ENCODE results near the gene DUSP22.
"Not testable (repeated sequence)": the region's sequence is repeated elsewhere in the genome, so short reads cannot be mapped to it uniquely, and the experiment has no call there.

The DUSP22 gene

DNA sequence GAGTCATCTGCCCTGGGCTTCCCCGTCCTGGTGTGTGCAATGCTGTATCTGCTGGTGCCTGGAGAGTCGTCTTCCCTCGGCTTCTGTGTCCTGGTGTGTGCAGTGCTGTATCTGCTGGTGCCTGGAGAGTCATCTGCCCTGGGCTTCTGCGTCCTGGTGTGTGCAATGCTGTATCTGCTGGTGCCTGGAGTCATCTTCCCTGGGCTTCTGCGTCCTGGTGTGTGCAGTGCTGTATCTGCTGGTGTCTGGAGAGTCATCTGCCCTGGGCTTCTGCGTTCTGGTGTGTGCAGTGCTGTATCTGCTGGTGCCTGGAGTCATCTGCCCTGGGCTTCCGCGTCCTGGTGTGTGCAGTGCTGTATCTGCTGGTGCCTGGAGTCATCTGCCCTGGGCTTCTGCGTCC, 33.8 kb downstream of the DUSP22 start:
- H3K4me1 Mint-ChIP-seq; H3K27me3 Mint-ChIP-seq; DNase-seq; ATAC-seq; H3K9me3 Mint-ChIP-seq; H3K36me3 Mint-ChIP-seq (ENCODE audit: low read depth); H3K4me3 Mint-ChIP-seq; H3K27ac Mint-ChIP-seq: not testable (repeated sequence)

DNA sequence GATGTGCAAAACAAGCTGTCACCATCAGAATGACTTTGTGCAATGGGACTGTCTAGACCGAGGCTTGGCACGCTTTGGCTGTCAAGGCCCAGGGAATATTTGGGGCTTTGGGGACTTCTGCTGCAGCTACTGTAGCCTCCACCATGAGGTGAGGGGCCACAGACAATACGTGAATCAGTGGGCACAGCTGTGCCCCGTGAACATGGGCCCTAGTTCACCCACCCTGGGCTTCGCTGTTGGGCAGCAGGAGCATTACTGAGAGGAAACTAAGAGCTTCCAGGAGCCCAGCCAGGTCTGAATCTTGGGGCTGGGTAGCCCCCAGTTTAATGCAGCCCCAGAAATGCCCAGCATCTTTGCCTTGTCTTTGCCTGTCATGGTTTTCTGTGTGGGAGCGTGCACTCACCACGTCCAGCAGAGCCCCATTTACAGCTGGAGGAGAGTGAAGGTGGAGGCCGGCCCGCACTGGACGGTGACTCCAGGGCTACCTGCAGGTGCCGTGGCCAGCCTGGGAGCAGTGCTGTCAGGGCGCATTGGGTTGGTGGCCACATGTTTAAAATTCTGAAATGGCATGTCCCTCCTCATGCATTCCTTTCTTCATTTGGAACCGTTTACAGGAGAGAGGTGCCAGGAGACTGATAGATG, 34.7 kb downstream of the DUSP22 start:
- DNase-seq (no peak), ATAC-seq (no peak)
- no peaks in the 10 kb centered on the region for H3K9me3 Mint-ChIP-seq
- H3K27ac Mint-ChIP-seq: no peak overlapping the region
- no peaks in the 10 kb centered on the region for H3K27me3 Mint-ChIP-seq
- H3K4me1 Mint-ChIP-seq: no peaks in the 10 kb centered on the region
- H3K4me3 Mint-ChIP-seq: no peak overlapping the region
- H3K36me3 Mint-ChIP-seq (ENCODE audit: low read depth): no peaks in the 10 kb centered on the region

DNA sequence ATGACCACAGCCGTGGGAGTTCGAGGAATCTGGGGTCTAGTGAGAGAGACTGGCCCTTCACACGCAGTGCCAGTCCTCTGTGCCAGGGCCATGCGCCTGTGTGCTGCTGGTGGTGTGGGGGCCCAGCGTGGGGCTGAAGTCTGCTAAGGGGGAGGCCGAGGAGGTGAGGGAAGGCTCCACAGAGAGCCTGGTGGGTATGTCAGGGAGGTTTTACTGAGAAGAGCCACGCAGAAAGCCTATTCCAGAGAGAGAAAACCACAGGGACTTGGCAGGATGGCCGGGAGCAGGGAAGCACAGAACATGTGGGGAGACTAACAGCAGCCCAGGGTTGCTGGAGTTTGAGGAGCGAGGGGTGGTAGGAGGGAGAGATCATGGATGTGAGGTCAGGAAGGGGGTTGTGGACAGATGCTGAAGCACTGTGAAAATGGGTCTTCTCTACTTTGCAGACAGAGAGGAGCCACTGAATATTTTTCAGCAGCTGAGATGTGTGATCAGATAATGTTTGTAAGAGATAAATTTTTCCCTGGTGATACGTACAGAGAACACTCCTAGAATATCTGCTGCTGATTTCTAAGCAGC, 35.3 kb downstream of the DUSP22 start:
- ATAC-seq (no peak), DNase-seq (no peak)
- Mint-ChIP-seq H3K4me3 (no peak overlapping the region), H3K9me3 (no peaks in the 10 kb centered on the region), H3K36me3 (ENCODE audit: low read depth) (no peaks in the 10 kb centered on the region), H3K27ac (no peak overlapping the region), H3K27me3 (no peaks in the 10 kb centered on the region), H3K4me1 (no peaks in the 10 kb centered on the region)

DNA sequence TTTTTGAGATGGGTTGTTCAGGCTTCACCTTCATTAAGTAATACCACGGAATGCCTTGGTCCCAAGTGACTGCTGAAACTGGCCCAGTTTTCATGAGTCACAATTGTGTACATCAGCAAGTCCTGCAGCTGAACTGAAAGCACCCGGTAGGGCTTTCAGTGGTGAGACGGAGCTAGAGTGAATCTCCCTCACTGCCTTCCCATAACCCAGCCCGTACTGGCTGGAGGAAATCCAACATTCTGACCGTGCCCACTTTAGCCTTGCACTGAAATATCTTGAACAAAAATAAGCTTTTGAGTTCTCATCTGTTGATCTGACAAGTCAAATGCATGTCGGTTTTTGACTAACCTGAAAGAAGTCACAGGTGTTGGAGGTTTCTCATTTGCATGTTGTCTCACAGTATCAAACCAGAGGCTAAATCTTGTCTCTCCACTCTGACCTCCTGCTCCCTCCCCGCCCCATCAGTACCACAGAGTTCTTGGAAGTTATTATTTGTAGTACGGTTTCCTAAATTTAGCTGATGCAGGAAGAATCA, 35.9 kb downstream of the DUSP22 start:
- Mint-ChIP-seq H3K36me3 (ENCODE audit: low read depth) (no peaks in the 10 kb centered on the region), H3K4me3 (no peak overlapping the region), H3K4me1 (no peaks in the 10 kb centered on the region), H3K9me3 (no peaks in the 10 kb centered on the region), H3K27ac (no peak overlapping the region), H3K27me3 (no peaks in the 10 kb centered on the region)
- peak; percentile 69 for ATAC-seq
- DNase-seq: no peak

DNA sequence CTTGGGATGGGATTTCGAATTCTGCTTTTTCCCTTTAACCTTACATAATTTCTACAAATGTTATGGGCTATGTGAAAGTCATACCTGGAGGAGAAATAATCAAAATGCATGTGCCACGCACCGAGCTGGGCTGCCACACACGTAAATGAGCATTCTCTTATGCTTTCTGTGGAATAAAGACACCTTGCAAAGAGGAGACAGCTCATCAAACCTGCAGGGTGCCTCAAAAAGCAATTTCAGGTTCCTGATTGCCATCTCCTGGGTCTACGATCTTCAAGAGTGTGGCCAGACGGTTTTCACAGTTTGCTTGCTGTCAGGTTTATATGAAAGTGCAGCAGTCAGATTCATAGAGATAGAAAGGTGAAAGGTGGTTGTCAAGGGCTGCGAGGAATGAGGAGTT, 36.6 kb downstream of the DUSP22 start:
- H3K27ac Mint-ChIP-seq: no peak overlapping the region

DNA sequence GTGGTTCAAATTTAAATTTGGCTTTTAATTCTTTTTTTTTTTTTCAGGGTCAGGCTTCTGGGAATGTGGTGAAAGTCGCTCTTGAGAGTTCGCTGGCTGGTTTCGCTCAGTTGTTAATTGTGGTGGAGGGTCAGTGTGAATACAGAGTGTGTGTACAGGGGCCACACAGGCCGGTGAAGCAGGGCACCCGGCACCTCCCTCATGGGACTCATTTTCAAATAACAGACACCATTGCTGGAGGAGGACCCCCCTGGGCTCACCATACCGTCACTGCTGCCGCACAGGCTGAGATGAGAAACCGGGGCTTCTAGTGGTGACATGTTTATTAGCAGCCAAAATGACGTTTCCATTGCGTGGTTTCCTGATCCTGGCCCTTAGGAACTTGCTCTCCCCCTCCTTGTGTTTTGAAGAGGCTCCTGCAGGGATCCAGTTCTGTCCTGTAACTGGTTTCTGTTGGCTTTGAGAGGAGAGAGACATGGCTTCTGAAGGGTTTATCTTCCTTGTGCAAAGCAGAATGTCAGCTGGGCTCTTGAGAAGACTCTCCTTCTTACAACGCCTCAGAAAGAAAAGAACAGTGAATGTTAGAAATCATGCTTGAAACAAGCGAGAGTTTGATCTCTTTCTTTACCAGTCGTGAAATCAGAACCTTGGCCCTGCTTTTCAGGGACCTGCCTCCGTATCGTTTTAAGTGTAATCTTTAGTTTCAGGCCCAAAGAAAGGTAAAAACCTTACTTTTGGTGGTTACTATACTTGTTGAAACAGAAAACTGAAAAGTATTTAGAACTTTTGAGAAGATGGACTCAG, 37.8 kb downstream of the DUSP22 start:
- DNase-seq (no peak), ATAC-seq (no peak)
- H3K27me3 Mint-ChIP-seq: no peaks in the 10 kb centered on the region
- H3K4me1 Mint-ChIP-seq: peaks cover 3% of the 10 kb centered on the region
- H3K9me3 Mint-ChIP-seq: no peaks in the 10 kb centered on the region
- H3K27ac Mint-ChIP-seq: no peak overlapping the region
- no peak overlapping the region for H3K4me3 Mint-ChIP-seq
- H3K36me3 Mint-ChIP-seq (ENCODE audit: low read depth): no peaks in the 10 kb centered on the region

More for the DNA sequence above, 36.6 kb downstream of the DUSP22 start:
- Mint-ChIP-seq H3K9me3 (no peaks in the 10 kb centered on the region), H3K36me3 (ENCODE audit: low read depth) (no peaks in the 10 kb centered on the region), H3K27me3 (no peaks in the 10 kb centered on the region), H3K4me1 (peaks cover 3% of the 10 kb centered on the region), H3K4me3 (no peak overlapping the region)
- DNase-seq (no peak), ATAC-seq (no peak)

DNA sequence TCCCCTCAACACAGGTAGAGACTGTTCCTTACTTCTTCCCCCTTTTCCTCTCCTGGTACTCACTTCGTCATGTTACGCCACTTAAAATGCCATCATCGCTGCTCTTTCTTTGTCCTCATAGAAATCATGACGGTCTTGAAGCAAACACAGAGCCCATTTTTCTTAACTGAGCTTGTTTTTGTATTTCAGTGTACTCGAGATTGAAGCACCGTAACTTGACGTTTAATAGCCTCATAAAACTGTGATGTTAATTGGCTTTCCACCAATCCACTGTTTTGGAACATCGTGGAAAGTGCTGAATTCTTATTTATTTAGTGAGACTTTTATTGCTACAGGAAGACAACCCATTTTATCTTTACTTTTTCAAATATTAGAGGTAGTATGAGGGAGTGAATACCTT, 38.7 kb downstream of the DUSP22 start:
- H3K27me3 Mint-ChIP-seq: no peaks in the 10 kb centered on the region
- DNase-seq: no peak
- no peak overlapping the region for H3K4me3 Mint-ChIP-seq
- no peaks in the 10 kb centered on the region for H3K9me3 Mint-ChIP-seq
- peaks cover 6% of the 10 kb centered on the region for H3K4me1 Mint-ChIP-seq
- ATAC-seq: no peak
- H3K36me3 Mint-ChIP-seq (ENCODE audit: low read depth): no peaks in the 10 kb centered on the region
- no peak overlapping the region for H3K27ac Mint-ChIP-seq

DNA sequence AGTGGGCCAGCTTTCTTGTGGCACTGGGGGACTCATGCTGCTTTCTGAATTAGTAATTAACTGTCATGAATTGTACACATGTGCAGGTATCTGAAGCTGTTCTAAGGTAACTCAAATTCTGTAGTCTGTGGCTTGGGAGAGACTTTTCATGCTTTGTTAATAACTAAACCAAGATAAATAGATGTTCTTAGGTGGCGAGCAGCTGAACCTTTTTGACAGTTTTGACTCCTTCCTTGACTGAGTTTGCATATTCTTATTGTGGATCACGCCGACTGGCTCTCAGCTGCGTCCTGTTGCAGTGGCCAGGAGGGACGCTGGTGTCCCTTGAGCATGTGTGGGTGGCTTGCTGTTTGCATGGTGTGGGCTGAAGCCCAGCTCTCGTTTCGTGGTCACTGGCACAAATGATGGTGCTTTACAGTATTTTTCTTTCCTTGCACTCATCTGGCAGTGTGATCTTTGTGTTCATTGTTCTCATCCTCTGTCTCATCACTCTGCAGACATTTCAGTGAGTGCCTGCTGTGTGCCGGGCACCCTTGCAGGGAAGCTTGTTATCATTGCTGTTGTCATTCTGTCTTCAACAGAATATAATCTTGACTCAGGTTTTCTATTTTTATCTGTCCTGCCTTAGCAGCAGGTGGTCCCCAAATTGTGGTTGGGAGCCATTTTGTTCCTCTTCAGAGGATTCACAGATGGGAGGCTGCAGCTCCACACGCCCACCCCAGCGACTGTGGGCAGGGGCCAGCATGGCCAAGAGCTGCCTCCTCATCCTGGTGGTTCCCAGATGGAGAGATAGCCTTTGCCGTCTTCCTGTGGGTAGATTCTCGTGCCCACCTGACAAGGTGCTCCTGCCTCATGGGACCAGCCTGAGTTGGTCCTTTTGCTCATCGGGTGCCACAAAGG, 39.6 kb downstream of the DUSP22 start:
- Mint-ChIP-seq H3K27ac (no peak overlapping the region), H3K27me3 (no peaks in the 10 kb centered on the region), H3K4me3 (no peak overlapping the region), H3K4me1 (peaks cover 15% of the 10 kb centered on the region), H3K36me3 (ENCODE audit: low read depth) (peaks cover 2% of the 10 kb centered on the region), H3K9me3 (no peaks in the 10 kb centered on the region)
- DNase-seq (no peak), ATAC-seq (no peak)

DNA sequence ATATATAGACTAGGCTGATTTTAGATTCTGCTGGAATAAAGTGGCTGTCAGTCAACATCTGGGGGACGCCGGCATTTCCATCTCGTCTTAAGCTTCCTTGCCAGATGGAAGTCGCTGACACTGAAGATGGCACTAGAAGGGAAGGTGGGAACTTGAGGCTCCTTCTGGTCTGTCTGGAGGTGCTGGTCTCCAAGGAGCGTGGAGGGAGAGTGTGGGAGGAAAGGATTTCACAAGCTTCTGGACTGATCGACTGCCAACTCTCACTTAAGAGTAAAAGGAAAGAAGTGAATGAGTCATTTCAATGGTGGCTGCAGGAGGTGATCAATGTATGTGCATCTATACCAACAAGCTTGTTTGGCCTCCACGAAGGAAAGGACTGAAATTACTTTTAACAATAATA, 40.4 kb downstream of the DUSP22 start:
- DNase-seq (no peak), ATAC-seq (no peak)
- Mint-ChIP-seq H3K4me1 (peaks cover 23% of the 10 kb centered on the region), H3K27me3 (no peaks in the 10 kb centered on the region), H3K27ac (no peak overlapping the region), H3K36me3 (ENCODE audit: low read depth) (peaks cover 4% of the 10 kb centered on the region), H3K4me3 (no peak overlapping the region), H3K9me3 (no peaks in the 10 kb centered on the region)

DNA sequence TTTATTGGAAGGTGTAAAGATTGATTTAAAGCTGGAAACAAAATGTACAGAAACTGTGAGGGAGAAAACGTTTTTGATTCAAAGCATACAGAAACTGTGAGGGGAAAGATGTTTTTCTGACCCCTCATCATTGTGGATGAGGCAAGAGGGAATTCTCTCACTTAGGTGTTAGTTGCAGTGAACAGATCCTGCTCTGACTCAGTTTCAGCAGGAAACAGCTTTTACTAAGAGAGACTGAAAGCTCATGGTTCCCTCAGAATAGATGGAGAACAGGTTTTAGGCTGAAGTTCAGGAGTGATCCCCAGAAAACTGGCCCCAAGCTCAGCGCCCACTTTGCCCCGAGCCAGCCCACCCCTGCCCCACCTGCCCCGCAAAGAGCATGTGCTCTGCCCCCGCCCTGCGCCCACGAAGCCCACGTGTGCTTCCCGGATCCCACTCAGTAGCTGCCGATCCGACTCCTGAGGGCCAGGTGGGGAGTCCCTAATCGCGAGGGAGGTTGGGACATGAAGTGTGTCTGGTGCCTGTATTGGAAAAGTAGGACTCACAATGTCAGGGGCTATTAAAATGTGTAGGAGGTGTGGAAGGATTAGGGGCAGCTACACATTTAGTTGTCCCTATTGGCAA, 41.2 kb downstream of the DUSP22 start:
- ATAC-seq (no peak), DNase-seq (no peak)
- Mint-ChIP-seq H3K27me3 (no peaks in the 10 kb centered on the region), H3K27ac (no peak overlapping the region), H3K36me3 (ENCODE audit: low read depth) (peaks cover 4% of the 10 kb centered on the region), H3K4me3 (no peak overlapping the region), H3K4me1 (peaks cover 31% of the 10 kb centered on the region), H3K9me3 (no peaks in the 10 kb centered on the region)

DNA sequence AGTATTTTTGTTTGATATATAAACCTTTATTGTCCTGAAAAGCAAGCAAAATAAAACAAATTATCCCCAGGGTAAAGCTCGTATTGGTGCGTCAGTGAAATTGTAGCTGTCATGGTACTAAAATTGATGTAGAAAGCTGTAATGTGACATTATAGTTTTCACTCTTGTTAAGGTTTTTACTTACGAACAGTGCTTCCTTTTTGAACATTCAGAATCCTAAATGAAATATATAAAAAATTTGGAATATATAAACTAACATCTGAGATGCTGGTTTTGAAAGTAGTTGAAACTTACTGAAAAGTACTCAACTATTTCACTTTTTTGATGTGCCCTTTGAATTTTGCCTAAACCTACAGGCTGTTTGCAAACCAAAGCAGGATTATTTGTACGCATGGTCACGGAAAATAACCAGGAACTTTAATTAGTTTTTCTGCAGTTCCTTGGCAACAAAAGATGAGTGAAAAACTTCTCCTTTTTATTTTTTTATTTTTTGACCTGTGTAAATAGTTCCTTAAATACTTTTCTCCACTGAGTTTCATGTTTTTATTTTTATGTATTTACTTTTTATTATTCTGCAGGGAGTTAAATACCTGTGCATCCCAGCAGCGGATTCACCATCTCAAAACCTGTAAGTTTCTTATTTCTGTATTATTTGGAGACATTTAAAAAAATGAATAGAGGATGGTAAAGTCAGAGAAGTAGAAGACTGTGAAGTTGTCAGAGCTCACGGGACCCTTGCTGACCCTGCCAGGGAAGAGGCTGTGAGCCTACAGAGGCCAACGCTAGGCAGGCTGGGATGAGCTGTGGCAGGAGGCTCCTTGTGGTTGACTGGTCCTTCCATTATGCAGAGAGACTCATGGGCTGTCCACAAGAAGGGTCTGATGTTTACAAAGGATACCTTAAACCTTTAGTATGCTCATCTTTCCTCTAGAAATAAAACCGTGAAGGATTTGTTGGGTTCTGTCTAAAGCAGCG, 42.5 kb downstream of the DUSP22 start:
- no peaks in the 10 kb centered on the region for H3K9me3 Mint-ChIP-seq
- DNase-seq (no peak), ATAC-seq (no peak)
- H3K4me3 Mint-ChIP-seq: no peak overlapping the region
- H3K4me1 Mint-ChIP-seq: peaks cover 45% of the 10 kb centered on the region
- H3K27me3 Mint-ChIP-seq: no peaks in the 10 kb centered on the region
- H3K36me3 Mint-ChIP-seq (ENCODE audit: low read depth): peaks cover 4% of the 10 kb centered on the region
- no peak overlapping the region for H3K27ac Mint-ChIP-seq

DNA sequence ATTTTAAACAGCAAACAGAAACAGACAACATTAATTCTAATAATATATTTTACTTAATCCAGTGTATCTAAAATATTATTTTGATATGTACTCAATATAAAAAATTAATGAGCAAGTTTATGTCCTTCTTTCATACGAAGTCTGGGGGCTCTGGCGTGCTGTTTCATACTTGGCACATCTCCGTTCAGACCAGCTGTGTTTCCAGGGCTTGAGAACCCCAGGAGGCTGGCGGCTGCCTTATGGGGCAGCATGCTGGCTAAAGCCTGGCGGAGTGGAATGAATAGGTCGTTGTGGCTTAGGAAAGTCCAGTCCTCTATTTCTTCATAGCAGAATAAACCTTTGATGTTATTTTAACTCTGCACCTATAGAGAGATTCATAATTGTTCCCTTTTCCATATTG, 43.3 kb downstream of the DUSP22 start:
- ATAC-seq: no peak
- H3K4me3 Mint-ChIP-seq: no peak overlapping the region

More for the DNA sequence above, 43.3 kb downstream of the DUSP22 start:
- Mint-ChIP-seq H3K9me3 (no peaks in the 10 kb centered on the region), H3K27ac (no peak overlapping the region), H3K36me3 (ENCODE audit: low read depth) (peaks cover 4% of the 10 kb centered on the region), H3K4me1 (peaks cover 51% of the 10 kb centered on the region), H3K27me3 (no peaks in the 10 kb centered on the region)
- DNase-seq: no peak
